Calu3 (cell line): ENCODE results near the gene CEP170B. TPM values are rescaled to one million over a fixed set of nuclear protein-coding genes. Genes with fewer than 3 reads are reported as not detected.
A peak's percentile ranks its signal among the peaks of the same experiment; 100 is the strongest.

Source experiments
- BruUV-seq: library from RNA; stranded (reverse); fragments of 400-500 nt; replicated peaks from 2 replicates; lab custom pipeline; 2021; lab: Mats Ljungman, UMichigan
- CTCF ChIA-PET: fragments of 300-600 bp; sonication (Branson Sonifier 250); formaldehyde crosslinking; loops from one replicate; lab custom pipeline; 2022; ENCODE audit warnings: antibody characterized with exemption; lab: Charles Lee
- DNase-seq: peaks from one replicate; pipeline ENCODE4 v3.0.0; 2022
- H3K27ac Mint-ChIP-seq: one replicate; pipeline ENCODE4 v1.8.0; 2022; ENCODE audit warnings: mixed read lengths; ENCODE audit not compliant: unreplicated experiment
- H3K27me3 Mint-ChIP-seq: one replicate; pipeline ENCODE4 v1.8.0; 2022; ENCODE audit warnings: mixed read lengths; ENCODE audit not compliant: unreplicated experiment
- H3K36me3 Mint-ChIP-seq: one replicate; pipeline ENCODE4 v1.8.0; 2022; ENCODE audit warnings: mild to moderate bottlenecking, moderate library complexity, mixed read lengths; ENCODE audit not compliant: insufficient read depth, unreplicated experiment
- H3K4me1 Mint-ChIP-seq: one replicate; pipeline ENCODE4 v1.8.0; 2022; ENCODE audit warnings: mild to moderate bottlenecking, low read depth, mixed read lengths; ENCODE audit not compliant: unreplicated experiment
- H3K4me3 Mint-ChIP-seq: one replicate; pipeline ENCODE4 v1.8.0; 2022; ENCODE audit warnings: mild to moderate bottlenecking, low read depth, moderate library complexity, mixed read lengths; ENCODE audit not compliant: unreplicated experiment
- H3K9me3 Mint-ChIP-seq: one replicate; pipeline ENCODE4 v1.8.0; 2022; ENCODE audit warnings: low read depth, mixed read lengths; ENCODE audit not compliant: unreplicated experiment
- CTCF ChIP-seq: fragments of 200-600 bp; IDR thresholded peaks from one replicate; pipeline ENCODE4 v1.8.0; 2022; ENCODE audit warnings: antibody characterized with exemption; ENCODE audit not compliant: unreplicated experiment
- intact Hi-C: fragments of 100-400 bp; cut with micrococcal nuclease; formaldehyde crosslinking; loops from one replicate; pipeline ENCODE4 v1.10.0; 2022; ENCODE audit not compliant: unreplicated experiment
- total RNA-seq: library from RNA; stranded (reverse); gene quantifications from 2 replicates; pipeline ENCODE4 v1.2.3, GENCODE V29; 2022

Gene CEP170B
- total RNA-seq, 1 experiment from 2014 or later: 60.2 TPM

GRCh38 chr14:104819361-104819781 is 45.7 kb upstream of the CEP170B start:
- H3K4me3 Mint-ChIP-seq: no peak overlapping the region
- H3K4me1 Mint-ChIP-seq: peaks cover 4% of the 10 kb centered on the region
- intact Hi-C loops: no loop called here
- no peak for TF ChIP-seq CTCF
- peaks cover 2% of the 10 kb centered on the region for H3K9me3 Mint-ChIP-seq
- no peak for DNase-seq
- CTCF ChIA-PET: no interaction called here
- peaks cover 28% of the 10 kb centered on the region for H3K36me3 Mint-ChIP-seq
- peaks cover 9% of the 10 kb centered on the region for H3K27me3 Mint-ChIP-seq
- H3K27ac Mint-ChIP-seq: no peak overlapping the region
- no TSS peak for BruUV-seq

- no peak overlapping the region for H3K4me3 Mint-ChIP-seq
- no peak overlapping the region for H3K27ac Mint-ChIP-seq
- TF ChIP-seq CTCF: peak; percentile 43
- H3K4me1 Mint-ChIP-seq: peaks cover 9% of the 10 kb centered on the region
- CTCF ChIA-PET: interaction anchor here (0.7 to 1.0 kb wide), 3 partner anchors 50 to 84 kb away, joined by 3 to 9 read pairs (median 6); no protein-coding TSS in a partner anchor
- H3K27me3 Mint-ChIP-seq: peaks cover 23% of the 10 kb centered on the region
- peaks cover 27% of the 10 kb centered on the region for H3K36me3 Mint-ChIP-seq
- no TSS peak for BruUV-seq
- DNase-seq: peak; percentile 81
- intact Hi-C loops: no loop called here
- peaks cover 7% of the 10 kb centered on the region for H3K9me3 Mint-ChIP-seq
These were observed 44.3 kb upstream of the CEP170B start for GRCh38 chr14:104820669-104821228.

GRCh38 chr14:104821229-104821945 is 43.7 kb upstream of the CEP170B start:
- Mint-ChIP-seq H3K36me3 (peaks cover 27% of the 10 kb centered on the region), H3K4me1 (peaks cover 9% of the 10 kb centered on the region), H3K4me3 (no peak overlapping the region), H3K27ac (no peak overlapping the region), H3K9me3 (peaks cover 7% of the 10 kb centered on the region), H3K27me3 (peaks cover 27% of the 10 kb centered on the region)
- CTCF ChIA-PET: interaction anchor here (0.7 to 1.0 kb wide), 2 partner anchors 53 to 85 kb away, joined by 3 to 9 read pairs; no protein-coding TSS in a partner anchor
- no peak for TF ChIP-seq CTCF
- DNase-seq: no peak
- intact Hi-C loops: no loop called here
- no TSS peak for BruUV-seq

GRCh38 chr14:104821971-104822608 is 43.0 kb upstream of the CEP170B start:
- Mint-ChIP-seq H3K27ac (no peak overlapping the region), H3K4me1 (peaks cover 9% of the 10 kb centered on the region), H3K9me3 (peaks cover 7% of the 10 kb centered on the region), H3K4me3 (no peak overlapping the region), H3K36me3 (peaks cover 26% of the 10 kb centered on the region), H3K27me3 (peaks cover 27% of the 10 kb centered on the region)
- CTCF ChIA-PET: no interaction called here
- no peak for DNase-seq
- BruUV-seq: no TSS peak
- intact Hi-C loops: no loop called here
- no peak for TF ChIP-seq CTCF
